ENCODE results near the gene HIP1. TPM values are rescaled to one million over a fixed set of nuclear protein-coding genes. Genes with fewer than 3 reads are reported as not detected.
"Not testable (repeated sequence)": the region's sequence is repeated elsewhere in the genome, so short reads cannot be mapped to it uniquely, and the experiment has no call there.

HIP1 gene
- total RNA-seq, 8 experiments from 2014 or later, result 1.8 to 28.4 (median 19.1) TPM

DNA sequence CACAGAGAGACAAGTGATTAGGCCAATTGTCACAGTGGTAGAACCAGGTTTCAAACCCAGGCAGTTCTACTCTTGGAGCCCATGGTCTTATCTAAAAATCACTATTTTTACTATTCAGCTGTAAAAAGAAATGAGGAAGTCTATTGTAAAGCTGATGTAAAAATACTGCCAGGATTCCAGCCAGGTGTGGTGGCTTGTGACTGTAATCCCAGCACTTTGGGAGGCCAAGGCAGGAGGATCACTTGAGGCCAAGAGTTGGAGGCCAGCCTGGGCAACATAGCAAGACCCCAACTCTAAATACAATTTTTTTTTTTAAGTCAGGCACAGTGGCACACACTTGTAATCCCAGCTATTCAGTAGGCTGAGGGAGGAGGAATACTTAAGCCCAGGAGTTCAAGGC is 40.4 kb downstream of the HIP1 start:
- no peak overlapping the region for H3K27ac ChIP-seq
- H3K4me1 ChIP-seq (replicated peaks in 1 of 2), result no peaks in the 10 kb centered on the region
- ATAC-seq (replicated peaks in 6 of 8), result no peak
- in situ Hi-C loops (cut with MboI; ENCODE audit: low pct_unique_long_range_greater_than_20kb in 2 of 9, low sequenced_read_pairs in 9 of 9, unreplicated experiment in 9 of 9), result loop anchor here in 1 of 9 experiments (10.0 kb wide), 1 partner anchor 56 kb away; no protein-coding TSS in a partner anchor
- no peak overlapping the region for H3K4me3 ChIP-seq

DNA sequence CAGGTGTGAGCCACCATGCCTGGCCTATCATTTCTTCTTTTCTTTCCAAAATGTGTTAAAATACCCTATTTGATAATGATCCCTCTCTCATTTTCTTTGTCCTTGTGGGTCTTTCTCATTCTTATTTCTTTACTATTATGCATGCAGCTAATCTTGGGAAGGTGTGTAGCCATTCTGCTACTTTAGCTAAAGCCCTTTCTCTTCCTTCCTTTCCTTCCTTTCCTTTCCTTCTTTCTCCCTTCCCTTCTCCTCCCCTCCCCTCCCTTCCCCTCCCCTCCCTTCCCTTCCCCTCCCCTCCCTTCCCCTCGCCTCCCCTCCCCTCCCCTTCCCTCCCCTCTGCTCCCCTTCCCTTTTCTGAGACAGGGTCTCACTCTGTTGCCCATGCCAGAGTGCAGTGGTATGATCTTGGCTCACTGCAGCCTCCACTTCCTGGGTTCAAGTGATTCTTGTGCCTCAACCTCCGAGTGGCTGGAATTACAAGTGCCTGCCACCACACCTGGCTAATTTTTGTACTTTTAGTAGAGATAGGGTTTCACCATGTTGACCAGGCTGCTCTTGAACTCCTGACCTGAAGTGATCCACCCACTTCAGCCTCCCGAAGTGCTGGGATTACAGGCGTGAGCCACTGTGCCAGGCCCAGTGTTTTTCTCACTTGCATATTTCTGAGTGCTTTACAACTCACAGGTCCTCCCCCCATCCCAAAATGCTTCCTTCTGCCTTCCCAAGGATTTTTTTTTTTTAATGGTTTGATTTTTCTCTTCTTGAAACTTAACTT is 42.3 kb downstream of the HIP1 start:
- Histone ChIP-seq H3K4me3 (no peak overlapping the region), H3K4me1 (replicated peaks in 1 of 2) (no peaks in the 10 kb centered on the region), H3K27ac (no peak overlapping the region)
- in situ Hi-C loops (cut with MboI; ENCODE audit: low pct_unique_long_range_greater_than_20kb in 2 of 9, low sequenced_read_pairs in 9 of 9, unreplicated experiment in 9 of 9), result loop anchor here in 1 of 9 experiments (10.0 kb wide), 1 partner anchor 58 kb away; no protein-coding TSS in a partner anchor
- 47 to 94% (median 82%) methylated on average over 1 to 2 of the region's 4 CpGs; no CpG with 5 or more reads in 4 of the 10 experiments for WGBS, 10 experiments
- no peak for ATAC-seq (replicated peaks in 6 of 8)

DNA sequence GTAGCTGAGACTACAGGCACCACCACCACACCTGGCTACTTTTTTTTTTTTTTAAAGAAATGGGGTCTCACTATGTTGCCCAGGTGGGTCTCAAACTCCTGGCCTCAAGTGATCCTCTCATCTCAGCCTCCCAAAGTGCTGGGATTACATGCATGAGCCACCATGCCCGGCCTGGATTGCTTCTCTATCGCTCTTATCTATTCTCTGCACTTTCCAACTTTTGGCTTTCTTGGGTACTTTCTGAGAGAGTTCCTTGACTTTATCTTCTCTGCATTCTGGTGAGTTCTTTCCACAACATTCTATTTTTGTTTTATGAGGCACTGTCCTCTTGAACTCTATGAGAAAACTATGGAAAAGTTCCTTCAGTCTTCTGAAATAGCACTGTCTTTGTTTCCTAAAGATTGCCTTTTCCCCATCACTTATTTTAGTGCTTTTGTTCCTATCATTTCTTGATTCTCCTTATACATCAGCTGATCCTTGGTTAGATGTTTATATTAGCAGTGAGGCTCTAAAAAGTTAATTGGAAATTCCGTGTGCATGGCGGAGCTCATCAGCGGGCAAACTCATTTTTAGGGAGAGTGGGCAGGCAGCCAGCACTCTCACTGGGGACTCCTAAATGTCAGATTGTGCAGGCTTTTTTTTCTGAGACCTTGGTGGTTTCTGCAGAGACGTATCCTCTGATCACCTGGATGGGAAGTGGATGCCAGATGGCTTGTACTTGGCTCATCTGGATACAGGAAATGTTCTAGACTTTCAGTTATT is 43.9 kb downstream of the HIP1 start:
- in situ Hi-C loops (cut with MboI; ENCODE audit: low pct_unique_long_range_greater_than_20kb in 2 of 9, low sequenced_read_pairs in 9 of 9, unreplicated experiment in 9 of 9), result loop anchor here in 1 of 9 experiments (10.0 kb wide), 1 partner anchor 60 kb away; no protein-coding TSS in a partner anchor
- WGBS, 10 experiments, result 44 to 100% (median 91%) methylated on average over 2 to 6 of the region's 6 CpGs; no CpG with 5 or more reads in 1 of the 10 experiments
- Histone ChIP-seq H3K4me1 (replicated peaks in 1 of 2) (no peaks in the 10 kb centered on the region), H3K27ac (no peak overlapping the region), H3K4me3 (no peak overlapping the region)
- no peak for ATAC-seq (replicated peaks in 6 of 8)

DNA sequence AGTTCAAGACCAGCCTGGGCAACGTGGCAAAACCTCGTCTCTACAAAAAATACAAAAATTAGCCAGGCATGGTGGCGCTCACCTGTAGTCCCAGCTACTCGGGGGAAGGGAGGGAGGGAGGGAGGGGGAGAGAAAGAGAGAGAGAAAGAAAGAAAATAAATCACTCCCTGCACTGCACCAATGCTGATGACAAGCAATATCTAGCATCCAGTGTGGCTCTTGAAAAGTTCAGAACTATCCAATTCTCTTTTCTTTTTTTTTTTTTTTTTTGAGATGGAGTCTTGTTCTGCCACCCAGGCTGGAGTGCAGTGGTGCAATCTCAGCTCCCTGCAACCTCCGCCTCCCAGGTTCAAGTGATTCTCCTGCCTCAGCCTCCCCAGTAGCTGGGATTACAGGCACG is 45.1 kb downstream of the HIP1 start:
- H3K4me1 ChIP-seq (replicated peaks in 1 of 2); H3K4me3 ChIP-seq; ATAC-seq (replicated peaks in 6 of 8); H3K27ac ChIP-seq: not testable (repeated sequence)
- in situ Hi-C loops (cut with MboI; ENCODE audit: low pct_unique_long_range_greater_than_20kb in 2 of 9, low sequenced_read_pairs in 9 of 9, unreplicated experiment in 9 of 9), result loop anchor here in 1 of 9 experiments (10.0 kb wide), 1 partner anchor 61 kb away; no protein-coding TSS in a partner anchor
- 80 to 100% (median 93%) methylated on average over 1 to 5 of the region's 6 CpGs; no CpG with 5 or more reads in 6 of the 10 experiments for WGBS, 10 experiments

DNA sequence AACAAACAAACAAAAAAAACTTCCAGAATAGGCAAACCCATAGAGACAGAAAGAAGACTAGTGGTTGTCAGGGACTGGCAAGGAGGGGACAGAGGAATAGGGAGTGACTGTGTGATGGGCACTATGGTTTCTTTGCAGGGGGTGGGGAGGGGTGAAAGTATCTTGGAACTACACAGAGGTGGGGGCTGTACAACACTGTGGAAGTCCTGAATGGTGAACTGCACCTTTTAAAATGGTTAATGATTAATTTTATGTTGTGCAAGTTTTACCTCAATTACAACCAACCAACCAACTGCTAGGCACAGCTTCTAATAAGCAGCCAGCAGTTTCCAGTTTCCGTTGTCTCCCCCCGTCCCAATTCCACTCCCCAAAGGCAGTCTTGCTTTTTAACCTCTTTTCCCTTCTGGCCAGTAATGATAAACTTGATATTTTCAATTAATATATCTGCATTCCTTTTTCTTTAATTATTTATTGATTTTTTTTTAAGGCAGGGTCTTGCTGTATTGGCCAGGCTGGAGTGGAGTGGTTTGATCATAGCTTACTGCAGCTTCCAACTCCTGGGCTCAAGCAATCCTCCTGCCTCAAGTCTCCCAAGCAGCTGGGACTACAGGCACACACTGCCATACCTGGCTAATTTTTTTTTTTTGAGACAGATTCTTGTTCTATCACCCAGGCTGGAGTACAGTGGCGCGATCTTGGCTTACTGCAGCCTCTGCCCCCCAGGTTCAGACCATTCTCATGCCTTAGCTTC is 46.8 kb downstream of the HIP1 start:
- ATAC-seq (replicated peaks in 6 of 8), result no peak
- in situ Hi-C loops (cut with MboI; ENCODE audit: low pct_unique_long_range_greater_than_20kb in 2 of 9, low sequenced_read_pairs in 9 of 9, unreplicated experiment in 9 of 9), result loop anchor here in 1 of 9 experiments (10.0 kb wide), 1 partner anchor 63 kb away; no protein-coding TSS in a partner anchor
- Histone ChIP-seq H3K4me1 (replicated peaks in 1 of 2) (no peaks in the 10 kb centered on the region), H3K27ac (no peak overlapping the region), H3K4me3 (no peak overlapping the region)
- 45 to 100% (median 91%) methylated on average over 1 to 4 of the region's 4 CpGs; no CpG with 5 or more reads in 2 of the 10 experiments for WGBS, 10 experiments

DNA sequence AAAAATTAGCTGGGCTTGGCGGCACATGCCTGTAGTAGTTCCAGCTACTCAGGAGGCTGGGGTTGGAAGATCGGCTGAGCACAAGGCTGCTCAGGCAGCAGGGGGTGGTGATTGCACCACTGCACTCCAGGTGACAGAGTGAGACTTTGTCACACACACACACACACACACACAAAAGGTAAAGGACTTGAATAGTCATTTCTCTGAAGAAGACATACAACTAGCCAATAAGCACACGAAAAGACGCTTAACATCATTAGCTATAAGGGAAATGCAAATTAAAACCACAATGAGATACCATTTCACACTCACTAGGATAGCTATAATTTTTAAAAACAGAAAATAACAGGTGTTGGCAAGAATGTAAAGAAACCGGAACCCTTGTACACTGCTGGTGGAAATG is 48.6 kb downstream of the HIP1 start:
- ATAC-seq (replicated peaks in 6 of 8), result no peak
- no peaks in the 10 kb centered on the region for H3K4me1 ChIP-seq (replicated peaks in 1 of 2)
- H3K4me3 ChIP-seq, result no peak overlapping the region
- 73 to 100% (median 90%) methylated on average over 1 to 4 of the region's 5 CpGs; no CpG with 5 or more reads in 3 of the 10 experiments for WGBS, 10 experiments
- H3K27ac ChIP-seq, result no peak overlapping the region
- in situ Hi-C loops (cut with MboI; ENCODE audit: low pct_unique_long_range_greater_than_20kb in 2 of 9, low sequenced_read_pairs in 9 of 9, unreplicated experiment in 9 of 9), result loop anchor here in 1 of 9 experiments (10.0 kb wide), 1 partner anchor 65 kb away; no protein-coding TSS in a partner anchor

DNA sequence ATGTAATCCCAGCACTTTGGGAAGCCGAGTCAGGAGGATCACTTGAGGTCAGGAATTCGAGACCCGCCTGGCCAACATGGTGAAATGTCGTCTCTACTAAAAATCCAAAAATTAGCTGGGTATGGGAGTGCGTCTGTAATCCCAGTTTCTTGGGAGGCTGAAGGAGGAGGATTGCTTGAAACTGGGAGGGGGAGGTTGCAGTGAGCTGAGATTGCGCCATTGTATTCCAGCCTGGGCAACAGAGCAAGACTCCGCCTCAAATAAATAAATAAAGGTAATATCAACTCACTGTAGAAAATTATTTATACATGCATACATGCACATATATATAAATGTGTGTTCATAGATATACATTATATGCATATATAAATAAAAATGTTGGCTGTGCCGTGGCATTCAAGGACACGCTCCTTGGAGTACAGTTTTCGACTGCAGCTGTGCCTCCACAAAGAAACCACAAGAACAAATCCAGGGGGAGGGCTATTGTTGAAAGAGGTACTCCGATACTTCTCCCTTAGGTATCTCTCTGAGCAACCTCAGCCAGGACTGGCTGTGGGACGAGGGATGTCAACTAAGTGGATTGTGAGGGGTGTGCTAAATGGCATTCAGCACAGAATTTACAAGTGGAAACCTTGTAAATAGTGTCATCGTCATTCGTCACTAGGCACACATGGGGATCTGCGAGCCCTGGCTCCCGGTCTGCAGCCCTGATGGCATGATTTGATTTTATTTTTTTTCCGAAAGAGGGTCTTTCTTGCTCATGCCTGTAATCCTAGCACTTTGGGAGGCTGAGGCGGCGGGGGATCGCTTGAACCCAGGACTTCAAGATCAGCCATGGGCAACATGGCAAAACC is 49.3 kb downstream of the HIP1 start:
- Histone ChIP-seq H3K27ac (no peak overlapping the region), H3K4me3 (no peak overlapping the region), H3K4me1 (replicated peaks in 1 of 2) (no peaks in the 10 kb centered on the region)
- in situ Hi-C loops (cut with MboI; ENCODE audit: low pct_unique_long_range_greater_than_20kb in 2 of 9, low sequenced_read_pairs in 9 of 9, unreplicated experiment in 9 of 9), result loop anchor here in 1 of 9 experiments (10.0 kb wide), 1 partner anchor 65 kb away; no protein-coding TSS in a partner anchor
- 53 to 100% (median 85%) methylated on average over 1 to 13 of the region's 20 CpGs for WGBS, 10 experiments
- ATAC-seq (replicated peaks in 6 of 8), result peak in 1 of 8 experiments; percentile 43

DNA sequence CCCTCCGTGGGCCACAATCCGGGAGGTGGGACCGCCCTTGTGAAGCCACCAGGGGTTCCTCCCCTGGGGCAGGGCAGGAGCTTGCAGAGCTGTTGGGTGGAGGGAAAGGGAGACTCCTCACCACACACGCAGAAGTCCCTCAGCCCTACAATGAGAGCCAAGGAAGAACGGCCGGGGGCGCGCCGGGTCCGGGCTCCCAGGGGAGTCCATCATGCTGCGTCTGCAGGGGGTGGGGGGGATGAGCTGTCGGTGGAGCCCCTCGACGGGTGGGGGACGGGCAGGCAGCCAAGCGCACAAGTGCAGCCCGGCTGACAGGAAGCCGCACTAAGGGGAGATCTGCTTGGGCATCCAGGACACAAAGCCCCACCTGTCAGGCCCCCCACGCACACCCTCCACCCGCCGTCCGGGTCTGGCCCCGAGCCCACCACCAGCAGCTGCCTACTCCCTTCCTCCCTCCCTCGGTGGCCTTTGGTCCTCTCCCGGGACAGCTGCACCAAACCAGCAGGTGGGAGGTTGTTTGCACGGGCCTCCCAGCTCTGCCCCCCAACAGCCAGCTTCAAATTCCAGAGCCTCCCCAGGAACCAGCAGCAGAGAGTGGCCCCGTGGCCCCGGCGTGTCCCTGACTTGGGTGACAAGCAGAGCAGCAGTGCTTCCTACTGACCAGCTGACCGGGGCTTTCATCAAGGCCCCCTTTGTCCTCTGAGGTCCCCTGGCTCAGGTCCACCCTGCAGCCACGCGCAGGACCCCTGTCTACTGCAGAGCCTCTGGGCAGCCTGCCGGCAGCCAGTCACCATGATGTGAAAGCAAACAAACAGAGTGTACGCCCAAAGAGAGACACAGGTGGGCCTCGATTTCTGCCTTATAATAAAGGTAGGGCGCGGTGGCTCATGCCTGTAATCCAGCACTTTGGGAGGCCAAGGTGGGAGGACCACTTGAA is 50.3 kb downstream of the HIP1 start:
- in situ Hi-C loops (cut with MboI; ENCODE audit: low pct_unique_long_range_greater_than_20kb in 2 of 9, low sequenced_read_pairs in 9 of 9, unreplicated experiment in 9 of 9), result no loop called here
- Histone ChIP-seq H3K27ac (no peak overlapping the region), H3K4me3 (no peak overlapping the region), H3K4me1 (replicated peaks in 1 of 2) (no peaks in the 10 kb centered on the region)
- ATAC-seq (replicated peaks in 6 of 8), result peak in 1 of 8 experiments; percentile 10
- WGBS, 10 experiments, result 0 to 100% (median 59%) methylated on average over 1 to 6 of the region's 37 CpGs; no CpG with 5 or more reads in 6 of the 10 experiments

DNA sequence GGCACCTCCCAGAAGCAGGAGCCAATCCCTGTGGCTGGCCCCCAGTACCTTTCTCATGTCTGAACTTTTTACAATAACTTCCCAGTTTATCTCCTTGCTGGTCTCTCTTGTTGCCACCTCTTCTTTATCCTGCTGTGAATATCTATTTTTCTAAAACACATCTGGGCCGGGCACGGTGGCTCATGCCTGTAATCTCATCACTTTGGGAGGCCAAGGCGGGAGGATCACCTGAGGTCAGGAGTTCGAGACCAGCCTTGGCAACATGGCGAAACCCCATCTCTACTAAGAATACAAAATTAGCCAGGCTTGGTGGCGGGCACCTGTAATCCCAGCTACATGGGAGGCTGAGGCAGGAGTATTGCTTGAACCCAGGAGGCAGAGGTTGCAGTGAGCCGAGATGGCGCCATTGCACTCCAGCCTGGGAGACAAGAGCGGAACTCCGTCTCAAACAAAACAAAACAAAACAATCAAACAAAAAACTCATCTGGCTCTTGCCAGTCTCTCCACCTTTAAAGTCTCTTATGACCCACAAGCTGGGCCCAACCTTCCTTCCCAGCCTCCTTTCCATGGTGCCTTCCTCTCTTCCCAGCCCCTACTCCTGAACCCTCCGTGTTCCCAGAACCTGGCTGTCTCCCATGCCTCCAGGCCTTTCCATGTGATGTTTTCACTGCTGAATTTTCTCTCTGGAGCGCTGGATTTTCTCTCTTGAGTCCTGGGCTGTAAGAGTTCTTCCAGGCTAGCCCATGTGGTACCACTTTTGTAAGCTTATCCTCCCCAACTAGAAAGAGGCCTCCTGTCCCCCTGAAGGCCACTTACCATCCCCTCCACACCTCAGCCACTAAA is 51.3 kb downstream of the HIP1 start:
- no peaks in the 10 kb centered on the region for H3K4me1 ChIP-seq (replicated peaks in 1 of 2)
- no peak overlapping the region for H3K4me3 ChIP-seq
- no peak for ATAC-seq (replicated peaks in 6 of 8)
- WGBS, 10 experiments, result 60 to 98% (median 93%) methylated on average over 1 to 9 of the region's 12 CpGs; no CpG with 5 or more reads in 4 of the 10 experiments
- in situ Hi-C loops (cut with MboI; ENCODE audit: low pct_unique_long_range_greater_than_20kb in 2 of 9, low sequenced_read_pairs in 9 of 9, unreplicated experiment in 9 of 9), result no loop called here
- no peak overlapping the region for H3K27ac ChIP-seq

DNA sequence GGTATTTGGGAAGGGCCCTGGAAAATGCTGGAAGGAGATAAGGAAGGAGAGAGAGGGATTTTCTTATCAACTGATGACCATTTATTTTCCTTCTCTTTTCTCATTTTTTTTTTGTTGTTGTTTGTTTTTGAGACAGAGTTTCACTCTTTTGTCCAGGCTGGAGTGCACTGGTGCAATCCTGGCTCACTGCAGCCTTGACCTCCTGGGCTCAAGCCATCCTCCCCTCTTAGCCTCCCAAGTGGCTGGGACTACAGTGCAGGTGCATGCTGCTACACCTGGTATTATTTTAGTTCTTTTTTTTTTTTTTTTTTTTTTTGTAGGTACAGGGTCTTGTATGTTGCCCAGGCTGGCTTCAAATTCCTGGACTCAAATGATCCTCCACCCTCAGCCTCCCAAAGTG is 52.2 kb downstream of the HIP1 start:
- no peaks in the 10 kb centered on the region for H3K4me1 ChIP-seq (replicated peaks in 1 of 2)
- no peak overlapping the region for H3K4me3 ChIP-seq
- H3K27ac ChIP-seq, result no peak overlapping the region
- ATAC-seq (replicated peaks in 6 of 8), result no peak
- in situ Hi-C loops (cut with MboI; ENCODE audit: low pct_unique_long_range_greater_than_20kb in 2 of 9, low sequenced_read_pairs in 9 of 9, unreplicated experiment in 9 of 9), result no loop called here
